Measurements from ENCODE around the gene MPG. TPM values are rescaled to one million over a fixed set of nuclear protein-coding genes. Genes with fewer than 3 reads are reported as not detected.

MPG gene
- total and polyA plus RNA-seq, 2 of the 8 experiments (the other 6 are each of a cell fraction or from before 2014, with no cell fraction given): 37.6 to 83.7 TPM

GRCh38 chr16:71540-72401, 6.3 kb upstream of the MPG start (continued):
- TF ChIP-seq CHD7 (IDR thresholded peaks at IDR 0.05; ENCODE audit: insufficient replicate concordance, low read length): no peak
- TF ChIP-seq SIX5 (IDR thresholded peaks at IDR 0.05; ENCODE audit: low read depth, low read length): no peak
- TF ChIP-seq SIRT6 (IDR thresholded peaks at IDR 0.05; ENCODE audit: low read length): no peak
- TF ChIP-seq MAX (IDR thresholded peaks at IDR 0.05): no peak
- no peak for TF ChIP-seq MAFK (IDR thresholded peaks at IDR 0.05; ENCODE audit: low read depth, low read length)
- TF ChIP-seq RXRA (IDR thresholded peaks at IDR 0.05; ENCODE audit: insufficient read depth, low read depth, low read length): no peak
- TF ChIP-seq CHD2 (IDR thresholded peaks at IDR 0.05; ENCODE audit: low read length): 0 out of 2 replicates have a peak, but pooled peaks have one; percentile 14
- TF ChIP-seq HDAC2 (IDR thresholded peaks at IDR 0.05; ENCODE audit: borderline replicate concordance in 1 of 2, low read depth in 2 of 2, low read length in 2 of 2): no peak
- TF ChIP-seq RFX5 (IDR thresholded peaks at IDR 0.05; ENCODE audit: borderline replicate concordance, low read depth, low read length): no peak
- no peak for TF ChIP-seq GTF2F1 (IDR thresholded peaks at IDR 0.05; ENCODE audit: borderline replicate concordance, low read depth, low read length)

Measured in H1 (cell line).